HG03025 (cell line): ENCODE data around the gene PFKFB4.
A peak's percentile ranks its signal among the peaks of the same experiment; 100 is the strongest.

Source experiments
- ATAC-seq: cut with Tn5 transposase; IDR thresholded peaks from one replicate; pipeline ENCODE4 v1.9.1; 2021; ENCODE audit warnings: mild to moderate bottlenecking, moderate library complexity; ENCODE audit not compliant: unreplicated experiment, low FRiP score

Gene PFKFB4

DNA sequence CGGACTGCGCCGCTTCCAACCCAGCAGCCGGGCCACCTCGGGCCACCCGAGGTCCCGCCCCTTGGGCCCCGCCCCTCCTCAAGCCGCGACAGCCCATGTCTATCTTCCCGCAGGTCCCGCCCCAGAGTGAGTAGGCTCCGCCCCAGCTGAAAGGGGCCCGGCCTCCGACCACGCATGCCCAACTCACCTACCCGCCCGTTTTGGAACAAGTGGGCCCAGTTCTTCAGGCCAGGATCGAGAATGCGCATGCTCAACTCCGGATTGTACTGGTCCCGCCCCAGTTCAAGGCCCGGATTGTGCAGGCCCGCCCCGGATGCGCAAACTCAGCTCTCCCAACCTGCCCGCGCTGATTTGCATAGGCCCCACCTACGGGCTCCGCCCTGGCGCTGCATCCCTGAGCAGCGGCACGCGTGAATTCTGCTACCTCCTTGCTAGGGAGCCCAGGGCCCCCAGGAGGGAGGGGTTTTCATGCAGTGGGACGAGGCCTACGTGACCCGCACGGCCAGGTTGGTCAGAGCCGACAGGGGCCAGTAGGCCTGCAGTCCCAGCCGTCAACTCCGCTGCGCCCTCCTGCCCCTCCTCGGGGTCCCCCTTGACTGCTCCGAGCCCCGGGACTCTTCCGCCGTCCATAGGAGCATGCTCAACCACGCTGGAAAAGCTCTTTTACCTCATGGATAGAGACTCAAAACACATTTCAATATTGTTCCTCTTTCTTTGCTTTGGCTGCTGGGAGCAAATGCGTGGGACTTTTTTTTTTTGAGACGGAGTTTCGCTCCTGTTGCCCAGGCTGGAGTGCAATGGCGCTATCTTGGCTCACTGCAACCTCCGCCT, at the start of gene PFKFB4:
Gene PFKFB4, minus strand, starts transcription at position 8 of the 831 bp plus-strand sequence. CDS start 26 bp downstream, outside the sequence.
- peak; percentile 82 for ATAC-seq

- ATAC-seq: no peak
Measured at GRCh38 chr3:48601622-48601994, 45.0 kb upstream of the PFKFB4 start.

GRCh38 chr3:48600711-48601621, 44.4 kb upstream of the PFKFB4 start:
- ATAC-seq: no peak

GRCh38 chr3:48599509-48600285, 43.1 kb upstream of the PFKFB4 start:
- ATAC-seq: no peak

DNA sequence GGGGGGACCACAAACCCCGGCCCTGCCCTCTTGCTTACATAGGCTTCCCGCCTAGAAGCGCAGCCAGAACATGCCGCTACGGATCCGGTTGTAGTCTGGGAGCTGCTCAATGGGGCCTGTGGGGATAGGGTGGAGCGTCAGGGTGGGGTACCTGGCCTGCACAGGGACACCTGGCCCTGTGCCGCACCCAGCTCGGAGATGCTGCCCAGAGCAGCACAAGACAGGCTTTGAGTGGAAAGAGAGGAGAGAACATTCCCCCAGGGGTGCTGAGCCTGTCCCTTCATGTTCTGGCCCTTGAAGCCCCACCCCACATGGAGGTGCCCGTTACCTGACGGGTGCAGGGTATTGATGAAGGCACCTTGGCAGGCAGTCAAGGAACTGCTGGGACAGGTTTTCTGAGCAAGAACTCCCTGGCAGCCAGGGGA, 42.5 kb upstream of the PFKFB4 start:
- no peak for ATAC-seq

DNA sequence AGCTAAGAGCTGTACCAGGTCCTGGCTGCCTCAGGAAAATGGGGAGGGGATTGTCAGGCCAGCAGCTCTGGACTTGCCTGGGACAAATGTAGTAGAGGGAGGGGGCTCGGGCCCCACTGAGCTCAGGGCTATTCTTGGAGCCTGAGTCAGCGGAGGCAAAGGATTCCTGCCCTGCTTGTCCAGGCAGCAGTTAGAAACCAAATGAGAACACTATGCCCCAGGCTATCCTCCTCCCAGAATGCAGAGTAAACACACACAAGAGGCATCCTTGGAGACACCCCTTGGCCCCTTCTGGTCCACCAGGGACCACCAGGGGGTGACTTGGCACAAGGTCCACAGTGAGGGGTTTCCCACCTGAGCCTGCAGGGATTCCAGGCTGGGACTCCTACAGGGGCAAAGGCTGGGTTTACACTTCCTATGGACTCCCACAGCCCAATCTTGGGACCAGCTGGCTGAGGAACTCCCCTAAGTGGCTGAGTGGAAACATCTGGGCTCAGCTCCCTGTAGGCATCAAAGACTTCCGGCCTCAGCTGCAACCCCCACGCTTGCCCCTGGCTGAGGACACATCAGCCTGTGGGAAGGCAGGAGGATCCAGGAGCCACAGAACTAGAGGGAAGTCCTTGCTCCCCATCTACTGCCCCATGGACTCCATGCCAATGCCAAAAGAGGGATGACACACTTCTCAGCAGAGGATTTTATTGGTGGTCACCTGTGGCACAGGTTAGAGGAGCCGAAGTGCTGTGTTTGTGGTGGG, 41.9 kb upstream of the PFKFB4 start:
- ATAC-seq: no peak

- no peak for ATAC-seq
Measured at GRCh38 chr3:48597408-48597800, 40.8 kb upstream of the PFKFB4 start.

DNA sequence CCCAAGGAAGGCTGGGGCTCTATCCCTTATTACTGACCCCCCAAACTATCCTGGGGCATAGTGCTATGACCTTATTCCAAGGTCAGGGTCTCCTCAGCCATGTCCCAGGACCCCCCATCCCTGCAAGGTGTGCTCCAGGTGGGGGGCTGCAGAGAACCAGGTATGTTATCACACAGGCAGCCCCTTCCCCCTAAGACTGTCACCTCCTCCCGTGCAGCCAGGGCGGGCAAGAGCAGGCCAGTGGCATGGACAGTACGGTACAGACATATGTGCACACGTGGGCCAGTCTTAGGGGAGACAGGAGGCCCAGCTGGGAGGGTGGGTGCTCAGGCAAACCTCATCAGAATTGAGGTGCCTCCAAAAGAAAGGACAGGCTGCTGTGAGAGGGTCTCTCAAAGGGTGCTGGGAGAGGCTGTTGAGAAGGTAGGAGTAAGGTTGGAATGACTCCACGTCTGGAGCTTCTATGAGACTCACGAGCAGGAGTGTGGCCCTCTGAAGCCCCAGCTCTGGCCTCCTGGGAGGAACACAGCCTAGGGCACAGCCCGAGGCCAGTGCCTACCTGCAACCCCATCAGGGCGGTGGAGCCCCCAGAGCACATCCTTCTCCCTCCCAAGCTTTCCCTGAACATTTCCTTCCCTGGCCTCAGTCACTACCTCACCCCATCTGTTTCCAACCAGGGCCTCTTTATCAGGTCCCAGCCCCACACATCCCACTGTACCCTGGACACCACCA, 40.2 kb upstream of the PFKFB4 start:
- no peak for ATAC-seq

DNA sequence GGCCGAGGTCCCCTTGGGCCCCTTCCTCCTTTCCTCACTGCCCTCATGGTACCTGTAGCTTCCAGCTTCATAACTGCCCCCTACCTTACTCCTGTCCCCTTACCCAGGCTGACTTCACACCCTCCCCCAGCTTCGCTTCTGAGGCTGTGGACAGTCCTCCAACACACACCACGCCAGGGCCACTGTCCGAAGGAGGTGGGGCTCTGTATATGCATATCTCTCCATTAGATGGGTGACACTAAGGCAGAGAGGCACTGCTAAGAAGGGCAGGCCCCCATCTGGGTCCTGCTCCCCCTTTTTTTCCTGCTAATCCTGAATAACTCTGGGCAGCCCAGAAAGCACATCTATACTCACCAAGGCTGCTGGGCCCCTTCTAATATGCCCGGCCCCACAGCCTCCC, 39.6 kb upstream of the PFKFB4 start:
- ATAC-seq: no peak

- no peak for ATAC-seq
Measured at GRCh38 chr3:48595526-48596121, 39.0 kb upstream of the PFKFB4 start.

DNA sequence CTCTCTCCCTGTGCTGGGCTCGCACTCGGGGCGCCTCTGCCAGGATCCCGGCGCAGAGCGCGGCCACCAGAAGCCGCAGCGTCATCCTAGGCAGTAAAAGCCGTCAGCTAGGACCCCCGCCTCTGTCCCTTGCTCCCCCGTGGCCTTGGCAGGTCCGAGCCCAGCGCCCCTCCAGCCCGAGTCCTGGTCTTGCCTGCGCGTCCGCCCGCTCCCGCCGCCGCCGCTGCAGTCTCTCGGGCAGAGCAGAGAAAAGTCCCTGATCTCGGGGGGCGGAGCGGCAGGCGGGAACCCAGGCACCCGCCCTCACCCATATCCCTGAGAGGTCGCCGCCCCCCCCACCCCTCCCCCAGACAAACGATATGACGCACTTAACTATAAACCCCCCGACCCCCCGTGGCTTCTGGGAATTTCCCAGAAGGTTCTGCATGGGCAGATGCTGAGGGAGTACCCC, 38.5 kb upstream of the PFKFB4 start, which contains the start of gene COL7A1:
Gene COL7A1, minus strand, starts transcription at position 255 of the 451 bp plus-strand sequence. Its CDS starts 170 bp downstream, at position 85.
- ATAC-seq: no peak

DNA sequence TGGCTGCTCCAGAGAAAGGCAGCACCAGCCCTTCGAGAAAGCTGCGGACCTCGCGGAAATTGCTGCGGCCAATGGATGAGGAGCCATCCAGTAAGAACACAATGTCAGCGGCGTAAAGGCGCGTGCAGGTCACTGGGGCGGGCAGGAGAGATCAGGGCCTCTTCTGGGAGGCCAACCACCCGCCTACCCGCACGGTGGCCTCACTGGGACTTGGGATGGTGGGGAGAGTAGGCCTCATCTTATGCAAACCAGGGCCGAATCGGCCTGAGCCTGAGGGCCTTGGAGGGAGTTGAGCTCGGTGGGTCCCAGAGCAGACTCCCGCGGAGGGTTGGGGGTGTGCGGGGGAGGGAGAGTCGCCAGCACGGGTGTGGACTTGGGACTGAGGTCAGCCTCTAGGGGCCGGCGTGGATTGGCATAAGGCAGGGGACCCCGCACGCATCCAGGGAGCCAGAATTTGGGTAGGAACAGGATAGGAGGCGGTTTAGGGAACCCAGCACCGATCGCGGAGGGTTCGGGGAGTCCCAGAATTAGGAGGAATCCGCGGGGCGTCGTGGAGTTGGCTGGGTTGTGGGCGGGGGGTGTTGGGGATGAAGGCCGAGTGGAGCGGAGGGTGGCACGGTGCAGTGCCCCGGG, 37.9 kb upstream of the PFKFB4 start:
- no peak for ATAC-seq

GRCh38 chr3:48593337-48593736, 36.7 kb upstream of the PFKFB4 start:
- no peak for ATAC-seq

DNA sequence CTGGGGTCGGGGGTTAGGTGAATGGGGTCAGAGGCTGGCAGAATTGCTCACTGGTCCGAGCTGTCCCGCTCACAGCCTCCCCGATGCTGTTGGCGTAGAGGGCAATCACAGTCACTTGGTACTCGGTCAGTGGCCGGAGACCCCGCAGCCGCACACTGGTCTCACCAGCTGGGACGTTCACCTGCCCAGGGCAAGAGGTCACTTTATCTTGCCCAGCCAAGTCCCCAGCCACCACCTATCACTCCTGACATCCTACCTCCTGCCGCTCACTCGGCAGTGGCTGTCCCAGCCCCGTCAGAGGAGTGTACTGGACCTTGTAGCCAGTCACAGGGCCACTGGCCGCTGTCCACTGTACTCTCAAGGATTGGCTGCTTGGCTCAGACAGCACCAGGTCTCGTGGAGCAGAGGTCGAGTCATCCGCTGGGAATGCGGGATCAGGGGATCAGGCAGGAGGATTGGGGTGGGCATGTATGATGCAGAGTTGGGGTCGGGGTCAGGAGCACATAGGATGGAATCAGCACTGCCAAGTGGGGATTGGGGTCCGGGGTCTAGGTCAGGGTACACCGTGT, 36.0 kb upstream of the PFKFB4 start:
- ATAC-seq: no peak

DNA sequence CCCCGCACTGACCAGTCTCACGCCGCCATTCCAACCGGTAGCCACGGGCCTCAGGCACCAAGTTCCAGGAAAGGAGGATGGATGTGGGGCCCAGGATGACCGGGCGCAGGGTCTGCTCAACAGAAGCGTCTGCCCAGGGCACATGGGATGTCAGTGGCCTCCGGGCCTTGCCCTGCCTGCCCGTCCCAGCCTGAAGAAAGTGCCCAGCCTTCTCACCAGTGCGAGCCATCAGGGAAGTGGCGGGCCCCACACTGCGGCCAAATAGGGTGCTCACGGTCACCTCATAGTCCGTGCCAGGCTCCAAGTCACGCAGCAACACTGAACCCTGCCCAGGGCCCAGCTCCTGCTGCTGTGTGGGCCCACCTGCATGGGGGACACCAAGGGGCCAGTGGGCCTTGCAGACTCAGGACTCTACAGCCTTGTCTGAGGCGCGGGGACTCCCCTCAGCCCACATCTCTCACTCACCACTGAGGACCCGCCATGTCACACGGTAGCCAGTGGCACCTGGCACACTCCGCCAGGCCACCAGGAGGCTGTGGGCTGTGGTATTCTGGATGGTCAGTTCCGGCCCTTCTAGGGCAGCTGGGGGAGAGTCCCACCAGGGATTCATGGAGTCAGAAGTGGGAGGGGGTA, 35.4 kb upstream of the PFKFB4 start:
- ATAC-seq: no peak

DNA sequence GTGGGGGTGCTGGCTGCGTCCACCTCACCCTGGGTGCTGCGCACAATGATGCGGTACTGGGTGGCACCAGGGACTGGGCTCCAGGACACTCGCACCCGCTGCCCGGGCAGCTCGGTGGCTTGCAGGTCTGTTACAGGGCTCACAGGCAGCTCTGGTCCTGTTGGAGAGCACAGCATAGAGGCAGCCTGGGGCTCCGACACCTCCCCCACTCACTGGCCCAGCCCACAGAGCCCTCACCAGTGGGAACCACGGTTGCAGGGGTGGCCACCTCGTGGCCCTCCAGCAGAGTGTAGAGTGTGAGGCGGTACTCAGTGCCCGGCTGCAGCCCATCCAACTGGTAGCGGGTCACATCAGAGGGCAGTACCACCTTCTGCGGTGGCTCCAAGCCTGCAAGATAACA, 34.8 kb upstream of the PFKFB4 start:
- ATAC-seq: no peak

GRCh38 chr3:48588230-48588629, 31.6 kb upstream of the PFKFB4 start:
- no peak for ATAC-seq
